ENCODE measurements around the gene PKMYT1.

GRCh38 chr16:3019594-3020246, 39.5 kb upstream of the PKMYT1 start:
- no peak; the same call in 1 of the 2 replicates for TF ChIP-seq TEAD4 (IDR thresholded peaks at IDR 0.05; ENCODE audit: low read length)
- TF ChIP-seq TEAD4 (CRISPR knock-in tag; IDR thresholded peaks at IDR 0.05; ENCODE audit: borderline replicate concordance), result no peak
- TF ChIP-seq, protein P1, sequence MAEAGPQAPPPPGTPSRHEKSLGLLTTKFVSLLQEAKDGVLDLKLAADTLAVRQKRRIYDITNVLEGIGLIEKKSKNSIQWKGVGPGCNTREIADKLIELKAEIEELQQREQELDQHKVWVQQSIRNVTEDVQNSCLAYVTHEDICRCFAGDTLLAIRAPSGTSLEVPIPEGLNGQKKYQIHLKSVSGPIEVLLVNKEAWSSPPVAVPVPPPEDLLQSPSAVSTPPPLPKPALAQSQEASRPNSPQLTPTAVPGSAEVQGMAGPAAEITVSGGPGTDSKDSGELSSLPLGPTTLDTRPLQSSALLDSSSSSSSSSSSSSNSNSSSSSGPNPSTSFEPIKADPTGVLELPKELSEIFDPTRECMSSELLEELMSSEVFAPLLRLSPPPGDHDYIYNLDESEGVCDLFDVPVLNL (CRISPR knock-in tag; IDR thresholded peaks at IDR 0.05; ENCODE audit: low read depth), result no peak
